ENCODE results near the gene RPH3AL. TPM values are rescaled to one million over a fixed set of nuclear protein-coding genes. Genes with fewer than 3 reads are reported as not detected.

Gene RPH3AL
- total and polyA plus RNA-seq, 12 donors, result 3.6 to 11.1 (median 6.0) TPM

DNA sequence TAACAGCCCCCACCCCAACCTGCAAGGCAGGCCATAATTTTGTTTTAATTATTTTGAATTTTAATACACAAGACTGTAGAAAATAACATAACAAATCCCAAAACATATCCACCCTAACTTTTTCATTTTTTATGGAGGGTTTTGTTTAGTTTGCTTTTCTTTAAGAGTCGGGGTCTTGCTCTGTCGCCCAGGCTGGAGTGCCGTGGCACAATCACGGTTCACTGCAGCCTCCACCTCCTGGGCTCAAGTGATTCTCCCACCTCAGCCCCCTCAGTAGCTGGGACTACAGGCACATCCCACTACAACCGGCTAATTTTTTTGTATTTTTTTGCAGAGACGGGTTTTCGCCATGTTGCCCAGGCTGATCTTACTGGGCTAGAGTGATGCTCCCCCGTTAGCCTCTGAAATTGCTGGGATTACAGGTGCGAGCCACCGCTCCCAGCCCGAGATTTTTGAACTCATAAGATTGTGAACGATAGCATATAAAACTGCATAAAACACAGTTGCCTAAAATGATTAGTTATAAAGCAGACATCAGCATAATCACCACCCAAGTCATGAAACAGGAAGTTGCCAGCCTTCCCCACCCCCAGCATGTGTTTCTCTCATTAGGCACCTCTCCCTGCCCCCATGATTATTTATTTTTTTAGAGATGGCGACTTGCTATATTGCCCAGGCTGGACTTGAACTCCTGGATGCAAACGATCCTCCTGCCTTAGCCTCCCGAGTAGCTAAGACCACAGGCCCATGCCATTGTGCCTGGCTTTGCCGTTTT, 157.6 kb downstream of the RPH3AL start:
- DNase-seq (no peak), ATAC-seq (no peak)
- intact Hi-C loops (cut with DNase I), result no loop called here
- TF ChIP-seq, protein P1, sequence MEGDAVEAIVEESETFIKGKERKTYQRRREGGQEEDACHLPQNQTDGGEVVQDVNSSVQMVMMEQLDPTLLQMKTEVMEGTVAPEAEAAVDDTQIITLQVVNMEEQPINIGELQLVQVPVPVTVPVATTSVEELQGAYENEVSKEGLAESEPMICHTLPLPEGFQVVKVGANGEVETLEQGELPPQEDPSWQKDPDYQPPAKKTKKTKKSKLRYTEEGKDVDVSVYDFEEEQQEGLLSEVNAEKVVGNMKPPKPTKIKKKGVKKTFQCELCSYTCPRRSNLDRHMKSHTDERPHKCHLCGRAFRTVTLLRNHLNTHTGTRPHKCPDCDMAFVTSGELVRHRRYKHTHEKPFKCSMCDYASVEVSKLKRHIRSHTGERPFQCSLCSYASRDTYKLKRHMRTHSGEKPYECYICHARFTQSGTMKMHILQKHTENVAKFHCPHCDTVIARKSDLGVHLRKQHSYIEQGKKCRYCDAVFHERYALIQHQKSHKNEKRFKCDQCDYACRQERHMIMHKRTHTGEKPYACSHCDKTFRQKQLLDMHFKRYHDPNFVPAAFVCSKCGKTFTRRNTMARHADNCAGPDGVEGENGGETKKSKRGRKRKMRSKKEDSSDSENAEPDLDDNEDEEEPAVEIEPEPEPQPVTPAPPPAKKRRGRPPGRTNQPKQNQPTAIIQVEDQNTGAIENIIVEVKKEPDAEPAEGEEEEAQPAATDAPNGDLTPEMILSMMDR (IDR thresholded peaks at IDR 0.05), result no peak
- Histone ChIP-seq H3K27ac (no peak overlapping the region), H3K27me3 (peaks cover 0 to 42% (median 6%) of the 10 kb centered on the region in 7 donors), H3K9me3 (no peaks in the 10 kb centered on the region), H3K36me3 (no peaks in the 10 kb centered on the region), H3K4me1 (peaks cover 6 to 24% (median 14%) of the 10 kb centered on the region in 9 donors), H3K4me3 (no peak overlapping the region)
- 85 to 89% methylated on average over 16 of the region's 16 CpGs for WGBS, 2 donors

DNA sequence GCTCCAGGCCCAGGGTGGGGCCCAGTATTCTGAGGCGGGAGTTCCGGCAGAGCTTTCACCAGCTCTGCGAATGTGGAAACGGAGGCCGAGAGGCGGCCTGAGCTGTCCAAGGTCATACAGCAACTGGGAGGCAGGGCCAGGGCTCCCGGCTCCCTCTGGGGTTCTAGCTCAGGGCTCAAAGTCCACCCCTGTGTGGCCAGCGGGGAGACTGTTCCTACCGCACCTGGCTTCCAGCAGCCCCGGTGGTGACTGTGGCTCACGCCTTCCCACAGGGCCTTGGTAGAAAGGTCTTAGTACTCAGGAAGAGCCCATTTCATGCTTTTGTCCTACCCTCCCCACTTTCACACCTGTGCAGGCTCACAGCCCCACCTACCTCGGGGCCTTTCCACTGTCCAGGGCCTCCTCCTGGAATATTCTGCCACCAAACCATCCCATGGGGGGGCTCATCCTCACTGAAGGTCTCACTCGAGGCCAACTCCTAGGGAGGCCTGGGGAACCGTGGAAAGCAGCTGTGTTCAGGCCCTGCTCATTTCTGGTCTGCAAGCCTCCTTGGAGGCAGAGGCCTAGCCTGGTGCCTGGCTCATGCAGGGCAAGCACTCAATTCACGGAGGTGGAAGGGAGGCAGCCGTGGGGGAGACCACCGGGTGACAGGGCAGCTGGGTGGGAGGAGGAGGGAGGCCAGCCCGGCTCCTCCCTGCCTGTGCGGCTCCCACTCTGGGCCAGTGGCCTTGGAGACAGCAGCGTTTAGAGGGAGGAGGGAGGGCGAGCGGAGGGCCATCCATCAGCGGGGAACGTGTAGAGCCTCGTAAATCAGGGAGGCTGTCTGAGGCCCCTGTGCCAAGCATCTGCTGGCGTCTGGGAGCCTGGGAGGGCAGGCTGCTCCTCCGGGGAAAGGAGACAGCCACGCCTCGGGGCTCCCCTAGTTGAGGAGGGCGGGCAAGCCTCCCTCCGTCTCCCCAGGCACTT, 158.5 kb downstream of the RPH3AL start:
- WGBS, 2 donors, result 77% methylated on average over 31 of the region's 31 CpGs
- peaks cover 0 to 42% (median 6%) of the 10 kb centered on the region in 7 donors for H3K27me3 ChIP-seq
- TF ChIP-seq, protein P1 (IDR thresholded peaks at IDR 0.05), result no peak
- ATAC-seq (peak in 1 of 8 donors; percentile 19), DNase-seq (no peak)
- H3K9me3 ChIP-seq, result no peaks in the 10 kb centered on the region
- H3K4me1 ChIP-seq, result peaks cover 0 to 16% (median 5%) of the 10 kb centered on the region in 9 donors
- H3K4me3 ChIP-seq, result no peak overlapping the region
- H3K36me3 ChIP-seq, result no peaks in the 10 kb centered on the region
- no peak overlapping the region for H3K27ac ChIP-seq
- intact Hi-C loops (cut with DNase I), result no loop called here

DNA sequence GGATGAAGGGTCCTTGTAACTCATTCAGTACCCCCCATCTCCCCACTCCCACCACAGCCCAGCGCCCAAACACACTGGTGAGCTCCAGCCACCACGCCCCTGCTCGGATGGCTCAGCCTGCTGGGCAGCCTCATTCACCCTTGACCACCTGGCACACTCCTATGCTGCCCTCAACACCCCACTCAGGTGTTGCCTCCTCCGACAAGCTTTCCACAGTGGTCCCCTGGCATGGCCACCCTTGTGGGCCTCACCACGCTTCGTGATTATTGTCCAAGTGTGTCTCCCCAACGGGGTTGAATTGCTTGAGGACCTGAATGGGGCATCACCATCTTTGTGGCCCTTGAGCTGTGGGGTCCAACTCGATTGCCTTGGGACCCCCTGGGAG, 159.2 kb downstream of the RPH3AL start:
- ATAC-seq, result peak in 1 of 8 donors; percentile 27
- intact Hi-C loops (cut with DNase I), result no loop called here
- Histone ChIP-seq H3K9me3 (no peaks in the 10 kb centered on the region), H3K4me3 (no peak overlapping the region), H3K27ac (no peak overlapping the region), H3K4me1 (peaks cover 0 to 8% (median 0%) of the 10 kb centered on the region in 9 donors), H3K36me3 (no peaks in the 10 kb centered on the region), H3K27me3 (peaks cover 0 to 42% (median 6%) of the 10 kb centered on the region in 7 donors)
- TF ChIP-seq, protein P1 (IDR thresholded peaks at IDR 0.05), result no peak
- DNase-seq, result no peak
- 95 to 96% methylated on average over 8 of the region's 8 CpGs for WGBS, 2 donors

DNA sequence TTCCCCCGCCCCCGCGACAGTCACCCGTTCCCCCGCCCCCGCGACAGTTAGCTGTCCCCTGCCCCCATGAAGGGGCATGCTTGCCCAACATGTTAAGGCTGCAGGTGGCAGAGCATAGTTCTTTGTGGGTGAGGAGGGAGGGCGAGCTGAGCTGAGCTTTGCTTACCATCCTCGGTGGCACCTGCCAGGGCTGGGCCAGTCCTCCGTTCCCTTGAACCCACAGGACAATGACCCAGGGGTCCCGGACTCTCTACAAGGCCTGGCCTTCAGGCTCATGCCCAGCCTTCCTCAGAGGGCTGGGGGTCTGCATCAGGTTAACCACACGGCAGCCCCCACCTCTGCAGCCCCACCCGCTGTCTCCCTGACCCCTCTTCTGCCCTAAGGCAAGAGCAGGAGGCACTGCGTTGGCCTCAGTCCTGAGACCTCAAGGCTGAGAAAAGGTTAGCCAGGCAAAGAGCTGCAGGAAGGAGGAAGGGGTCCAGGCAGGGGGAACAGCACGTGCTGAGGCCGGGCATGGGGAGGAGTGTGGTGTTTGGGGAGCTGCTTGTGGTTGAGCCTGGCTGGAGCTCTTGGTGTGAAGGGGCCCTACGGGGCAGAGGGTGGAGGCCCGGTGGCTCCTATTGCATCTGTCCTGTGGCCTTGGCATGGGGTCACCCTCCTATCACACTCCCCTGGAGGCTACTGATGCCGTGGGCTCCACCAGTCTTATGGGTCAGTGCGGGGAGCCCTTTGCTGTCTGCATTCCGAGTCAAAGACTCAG, 159.8 kb downstream of the RPH3AL start:
- no peak for DNase-seq
- Histone ChIP-seq H3K36me3 (no peaks in the 10 kb centered on the region), H3K9me3 (no peaks in the 10 kb centered on the region), H3K4me3 (no peak overlapping the region), H3K4me1 (peaks cover 0 to 7% (median 0%) of the 10 kb centered on the region in 9 donors), H3K27ac (no peak overlapping the region), H3K27me3 (peaks cover 0 to 39% (median 8%) of the 10 kb centered on the region in 7 donors)
- 93 to 95% methylated on average over 18 to 21 of the region's 21 CpGs for WGBS, 2 donors
- TF ChIP-seq, protein P1 (IDR thresholded peaks at IDR 0.05), result no peak
- intact Hi-C loops (cut with DNase I), result no loop called here
- ATAC-seq, result no peak

Measured in heart right ventricle (tissue), 16 donors.